Prostate gland (tissue), 2 donors: Measurements from ENCODE around the gene LNPEP. TPM values are rescaled to one million over a fixed set of nuclear protein-coding genes. Genes with fewer than 3 reads are reported as not detected.

Source experiments
- DNase-seq: peaks from one replicate; pipeline ENCODE4 v3.0.0-alpha.2; 2019; ENCODE audit warnings: low spot score
- H3K27ac ChIP-seq, 2 donors: fragments of 200-600 bp; sonication (generic); 2 replicates each; pipeline ENCODE4 v1.5.1; 2017 to 2019
- H3K27me3 ChIP-seq: fragments of 200-600 bp; sonication (generic); replicated peaks from 2 replicates; pipeline ENCODE4 v1.5.1; 2019; ENCODE audit not compliant: insufficient read depth
- H3K36me3 ChIP-seq, 2 donors: fragments of 200-600 bp; sonication (generic); 1 replicate in 1 of 2; 2 replicates in 1 of 2; pipeline versions ENCODE4 v1.5.1 to v1.8.1; 2017 to 2019
- H3K4me1 ChIP-seq: fragments of 200-600 bp; sonication (generic); replicated peaks from 2 replicates; pipeline ENCODE4 v1.5.1; 2019
- H3K4me3 ChIP-seq, 2 donors: fragments of 200-600 bp; sonication (generic); 2 replicates each; pipeline ENCODE4 v1.5.1; 2017 to 2019
- H3K9me3 ChIP-seq: fragments of 200-600 bp; sonication (generic); 2 replicates; pipeline ENCODE4 v1.5.1; 2017
- POLR2A ChIP-seq: fragments of 450-650 bp; IDR thresholded peaks from one replicate; pipeline ENCODE4 v1.6.1; 2016; ENCODE audit warnings: antibody characterized with exemption, mild to moderate bottlenecking
- POLR2AphosphoS5 ChIP-seq: sonication (generic); formaldehyde crosslinking; IDR thresholded peaks from one replicate; pipeline ENCODE4 v1.6.1; 2017; ENCODE audit warnings: antibody characterized with exemption
- WGBS: methylation state at CpG from one replicate; pipeline ENCODE4 v1.1.5; 2018; 5-methylcytosine and 5-hydroxymethylcytosine counted together
- intact Hi-C: fragments of 100-400 bp; cut with DNase I; formaldehyde crosslinking; loops from one replicate; pipeline ENCODE4 v1.14.2; 2022
- total RNA-seq, 2 donors: library from RNA; depleted of rRNA; stranded (reverse); fragments of >200 nt; gene quantifications; one replicate each; pipeline ENCODE4 v1.1.0, GENCODE V29; 2016
- TF ChIP-seq, protein P1 (sequence below), 4 experiments: fragments of 200-600 bp in 2 of 4; fragments of 450-650 bp in 2 of 4; sonication (generic) in 2 of 4; IDR thresholded peaks; 1 replicate in 3 of 4; 2 replicates in 1 of 4; pipeline ENCODE4 v1.5.1; 2016 to 2019; ENCODE audit warnings: antibody characterized with exemption in 4 of 4, mild to moderate bottlenecking in 2 of 4, moderate library complexity in 2 of 4

The LNPEP gene
- total RNA-seq, 2 donors from 2014 or later, result 38.5 to 43.9 TPM

- Histone ChIP-seq H3K9me3 (no peaks in the 10 kb centered on the region), H3K27ac (no peak overlapping the region), H3K4me3 (no peak overlapping the region), H3K36me3 (no peaks in the 10 kb centered on the region), H3K27me3 (no peaks in the 10 kb centered on the region), H3K4me1 (no peaks in the 10 kb centered on the region)
- DNase-seq, result no peak
- no peak for TF ChIP-seq POLR2A
- TF ChIP-seq, protein P1, sequence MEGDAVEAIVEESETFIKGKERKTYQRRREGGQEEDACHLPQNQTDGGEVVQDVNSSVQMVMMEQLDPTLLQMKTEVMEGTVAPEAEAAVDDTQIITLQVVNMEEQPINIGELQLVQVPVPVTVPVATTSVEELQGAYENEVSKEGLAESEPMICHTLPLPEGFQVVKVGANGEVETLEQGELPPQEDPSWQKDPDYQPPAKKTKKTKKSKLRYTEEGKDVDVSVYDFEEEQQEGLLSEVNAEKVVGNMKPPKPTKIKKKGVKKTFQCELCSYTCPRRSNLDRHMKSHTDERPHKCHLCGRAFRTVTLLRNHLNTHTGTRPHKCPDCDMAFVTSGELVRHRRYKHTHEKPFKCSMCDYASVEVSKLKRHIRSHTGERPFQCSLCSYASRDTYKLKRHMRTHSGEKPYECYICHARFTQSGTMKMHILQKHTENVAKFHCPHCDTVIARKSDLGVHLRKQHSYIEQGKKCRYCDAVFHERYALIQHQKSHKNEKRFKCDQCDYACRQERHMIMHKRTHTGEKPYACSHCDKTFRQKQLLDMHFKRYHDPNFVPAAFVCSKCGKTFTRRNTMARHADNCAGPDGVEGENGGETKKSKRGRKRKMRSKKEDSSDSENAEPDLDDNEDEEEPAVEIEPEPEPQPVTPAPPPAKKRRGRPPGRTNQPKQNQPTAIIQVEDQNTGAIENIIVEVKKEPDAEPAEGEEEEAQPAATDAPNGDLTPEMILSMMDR (IDR thresholded peaks at IDR 0.05), result no peak
- no peak for TF ChIP-seq POLR2AphosphoS5
- 86% methylated on average over 1 of the region's 1 CpG for WGBS
- intact Hi-C loops, result no loop called here
Observed at GRCh38 chr5:96901841-96902240, 34.0 kb upstream of the LNPEP start.

- 96% methylated on average over 3 of the region's 3 CpGs for WGBS
- H3K9me3 ChIP-seq, result no peaks in the 10 kb centered on the region
- H3K36me3 ChIP-seq, result no peaks in the 10 kb centered on the region
- no peaks in the 10 kb centered on the region for H3K4me1 ChIP-seq
- DNase-seq, result no peak
- intact Hi-C loops, result no loop called here
- H3K4me3 ChIP-seq, result no peak overlapping the region
- no peak overlapping the region for H3K27ac ChIP-seq
- TF ChIP-seq POLR2AphosphoS5 (no peak), POLR2A (no peak)
- TF ChIP-seq, protein P1 (IDR thresholded peaks at IDR 0.05), result no peak
- H3K27me3 ChIP-seq, result no peaks in the 10 kb centered on the region
Observed at GRCh38 chr5:96902876-96903275, 33.0 kb upstream of the LNPEP start.

GRCh38 chr5:96903300-96903699, 32.6 kb upstream of the LNPEP start:
- WGBS, result 96% methylated on average over 2 of the region's 2 CpGs
- Histone ChIP-seq H3K9me3 (no peaks in the 10 kb centered on the region), H3K4me1 (no peaks in the 10 kb centered on the region), H3K27ac (no peak overlapping the region), H3K36me3 (no peaks in the 10 kb centered on the region), H3K4me3 (no peak overlapping the region), H3K27me3 (no peaks in the 10 kb centered on the region)
- DNase-seq, result no peak
- TF ChIP-seq, protein P1 (IDR thresholded peaks at IDR 0.05), result no peak
- TF ChIP-seq POLR2AphosphoS5, result no peak
- no peak for TF ChIP-seq POLR2A
- intact Hi-C loops, result no loop called here

GRCh38 chr5:96904054-96904931, 31.6 kb upstream of the LNPEP start:
- intact Hi-C loops, result no loop called here
- Histone ChIP-seq H3K9me3 (no peaks in the 10 kb centered on the region), H3K27ac (no peak overlapping the region), H3K4me3 (no peak overlapping the region), H3K27me3 (no peaks in the 10 kb centered on the region), H3K4me1 (no peaks in the 10 kb centered on the region), H3K36me3 (no peaks in the 10 kb centered on the region)
- WGBS, result 78% methylated on average over 3 of the region's 3 CpGs
- no peak for TF ChIP-seq POLR2A
- no peak for TF ChIP-seq POLR2AphosphoS5
- TF ChIP-seq, protein P1 (IDR thresholded peaks at IDR 0.05), result no peak
- DNase-seq, result no peak

DNA sequence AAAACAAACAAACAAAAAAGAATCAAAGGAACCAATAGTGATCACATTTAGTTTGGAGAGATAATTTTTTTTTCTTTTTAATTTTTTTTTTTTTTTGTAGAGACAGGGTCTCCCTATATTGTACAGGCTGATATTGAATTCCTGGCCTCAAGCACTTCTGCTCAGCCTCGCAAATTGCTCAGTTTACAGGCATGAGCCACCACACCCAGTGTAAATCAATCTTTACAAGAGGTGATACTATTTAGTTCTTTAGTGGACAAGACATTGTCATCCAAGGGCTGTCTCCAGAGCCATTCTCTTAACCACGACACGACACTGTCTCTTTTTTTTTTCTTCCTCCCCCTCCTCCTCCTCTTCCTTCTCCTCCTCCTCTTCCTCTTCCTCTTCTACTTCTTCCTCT, 30.0 kb upstream of the LNPEP start:
- H3K36me3 ChIP-seq, result no peaks in the 10 kb centered on the region
- intact Hi-C loops, result no loop called here
- H3K27ac ChIP-seq, result no peak overlapping the region
- DNase-seq, result no peak
- no peaks in the 10 kb centered on the region for H3K9me3 ChIP-seq
- WGBS, result 77% methylated on average over 3 of the region's 3 CpGs
- no peak overlapping the region for H3K4me3 ChIP-seq
- H3K4me1 ChIP-seq, result no peaks in the 10 kb centered on the region
- no peaks in the 10 kb centered on the region for H3K27me3 ChIP-seq
- TF ChIP-seq POLR2A (no peak), POLR2AphosphoS5 (no peak)
- TF ChIP-seq, protein P1 (IDR thresholded peaks at IDR 0.05), result no peak
